GM18867 (cell line): ENCODE measurements around the gene EFCAB8.

Source experiments
- ATAC-seq: cut with Tn5 transposase; IDR thresholded peaks from one replicate; pipeline ENCODE4 v1.9.1; 2021; ENCODE audit warnings: mild to moderate bottlenecking, moderate library complexity; ENCODE audit not compliant: unreplicated experiment

Gene EFCAB8

DNA sequence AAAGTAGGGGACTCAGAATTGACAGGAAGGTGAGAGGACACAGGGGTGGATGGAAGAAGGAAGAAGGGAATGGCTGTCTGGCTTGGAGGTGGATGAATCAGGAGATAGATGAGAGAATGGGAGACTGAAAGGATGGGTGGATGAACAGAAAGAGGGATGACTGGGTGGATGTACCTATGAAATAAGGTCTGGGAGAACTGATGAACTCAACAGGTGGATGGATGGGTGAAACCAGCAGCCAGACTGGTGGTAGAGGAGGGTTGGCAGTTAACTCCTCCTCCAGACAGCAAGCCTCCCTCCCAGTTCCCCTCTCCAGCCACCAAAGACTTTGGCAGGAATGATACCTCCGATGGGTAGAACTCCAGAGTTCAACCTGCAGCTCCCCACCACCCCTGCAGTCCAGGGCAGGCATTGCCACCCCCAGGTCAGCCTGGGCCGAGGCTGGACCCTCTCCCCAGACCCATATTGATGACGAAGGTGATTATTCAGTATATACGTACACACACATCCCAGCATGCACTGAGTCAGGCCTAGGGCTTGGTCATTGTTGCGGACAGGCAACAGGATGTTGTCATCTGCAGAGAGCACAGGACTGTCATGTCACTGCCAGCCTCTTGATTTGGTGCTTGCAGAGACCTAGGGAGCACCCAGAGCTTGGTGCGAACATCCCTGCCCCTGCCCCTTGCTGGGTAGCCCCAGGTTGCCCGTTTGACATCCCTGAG is 143.5 kb downstream of the EFCAB8 start:
- ATAC-seq: no peak

DNA sequence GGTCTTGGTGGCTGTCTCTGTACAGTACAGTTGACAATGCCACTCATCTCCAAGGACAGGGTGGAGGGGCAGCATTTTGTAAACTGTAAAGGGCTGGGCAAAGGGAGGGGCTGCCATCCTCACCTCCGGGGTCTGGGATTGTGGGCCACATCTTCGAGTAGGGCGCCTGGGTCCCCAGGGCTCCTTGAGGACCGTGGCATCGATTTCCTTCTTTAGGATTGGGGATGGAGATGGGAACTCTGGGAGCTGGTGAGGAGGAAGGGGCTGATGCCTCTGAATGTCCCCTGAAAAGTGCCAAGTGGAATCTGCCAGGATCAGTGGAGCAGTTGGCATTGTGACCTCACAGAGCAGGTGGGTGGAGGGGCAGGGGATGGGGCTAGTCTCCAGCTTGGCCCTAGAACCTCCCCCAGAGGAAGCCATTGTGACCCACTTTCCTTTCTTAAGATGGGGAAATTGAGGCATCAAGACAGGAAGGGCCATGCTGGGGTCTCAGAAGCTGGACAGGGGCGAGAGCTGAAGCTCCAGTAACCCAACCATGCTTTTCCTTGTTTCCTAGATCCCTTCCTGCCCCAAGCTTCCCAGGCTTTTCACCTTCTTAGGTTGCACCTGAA is 145.5 kb downstream of the EFCAB8 start, which contains the start of gene SUN5:
SUN5 (minus strand) TSS at position 293 of the 611 bp plus-strand sequence; CDS start at position 200, 93 bp downstream.
- no peak for ATAC-seq

DNA sequence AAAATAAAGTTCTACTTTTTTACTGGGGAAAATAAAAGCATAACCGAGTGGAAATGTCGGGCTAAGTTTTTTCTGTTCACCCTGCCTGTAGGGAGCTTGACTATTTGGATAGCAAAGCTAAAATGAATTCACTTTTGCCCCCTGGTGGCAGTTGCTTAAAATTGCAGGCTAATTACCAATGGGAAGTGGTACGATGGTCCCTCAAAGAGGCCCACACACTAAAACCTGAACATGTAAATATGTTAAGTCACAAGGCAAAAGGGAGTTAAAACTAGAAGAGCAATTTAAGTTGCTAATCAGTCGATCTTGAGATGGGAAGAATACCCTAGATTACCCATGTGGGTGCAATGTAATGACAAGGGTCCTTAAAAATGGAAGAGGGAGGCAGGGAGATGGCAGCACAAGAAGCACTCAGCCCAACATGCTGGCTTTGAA is 146.4 kb downstream of the EFCAB8 start:
- no peak for ATAC-seq

DNA sequence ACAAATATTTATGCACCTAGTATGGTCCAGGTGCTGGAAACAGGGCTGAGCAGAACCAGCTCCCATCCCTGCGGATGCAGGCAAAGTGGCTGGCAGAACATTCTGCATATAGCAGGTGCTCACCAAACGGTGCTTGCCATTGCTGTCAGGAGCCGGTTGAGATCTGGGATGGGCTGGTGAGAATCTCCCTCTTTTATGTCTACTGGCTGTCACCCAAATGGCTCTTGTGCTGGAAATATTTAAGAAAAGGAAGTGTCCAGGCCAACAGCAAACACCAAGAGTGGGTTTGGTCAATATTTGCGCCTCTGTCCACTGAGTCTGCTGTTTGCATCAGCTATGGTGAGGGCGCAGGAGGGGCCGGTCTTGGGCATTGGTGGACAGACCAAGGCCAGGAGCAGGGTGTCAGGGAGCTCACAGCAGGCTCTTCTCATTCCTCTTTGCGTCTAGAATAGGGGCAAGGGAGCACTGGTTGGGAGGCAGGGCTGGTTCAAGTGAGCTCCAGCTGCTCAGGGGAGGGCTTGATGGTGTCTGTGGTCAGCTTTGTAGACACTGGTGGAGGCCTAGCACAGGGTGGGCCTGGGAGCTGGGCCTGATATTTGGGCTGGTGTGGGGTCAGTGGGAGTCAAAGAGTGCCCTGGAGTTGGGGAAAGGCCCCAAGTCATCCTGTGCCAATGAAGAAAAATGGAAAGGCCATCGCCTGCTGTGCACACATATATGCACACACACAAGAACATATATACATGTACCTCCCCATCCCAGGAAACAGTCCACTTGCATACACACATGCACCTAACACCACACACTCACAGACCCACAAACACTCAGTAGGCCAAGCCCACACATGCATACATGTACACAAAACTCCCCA is 147.4 kb downstream of the EFCAB8 start:
- ATAC-seq: no peak

DNA sequence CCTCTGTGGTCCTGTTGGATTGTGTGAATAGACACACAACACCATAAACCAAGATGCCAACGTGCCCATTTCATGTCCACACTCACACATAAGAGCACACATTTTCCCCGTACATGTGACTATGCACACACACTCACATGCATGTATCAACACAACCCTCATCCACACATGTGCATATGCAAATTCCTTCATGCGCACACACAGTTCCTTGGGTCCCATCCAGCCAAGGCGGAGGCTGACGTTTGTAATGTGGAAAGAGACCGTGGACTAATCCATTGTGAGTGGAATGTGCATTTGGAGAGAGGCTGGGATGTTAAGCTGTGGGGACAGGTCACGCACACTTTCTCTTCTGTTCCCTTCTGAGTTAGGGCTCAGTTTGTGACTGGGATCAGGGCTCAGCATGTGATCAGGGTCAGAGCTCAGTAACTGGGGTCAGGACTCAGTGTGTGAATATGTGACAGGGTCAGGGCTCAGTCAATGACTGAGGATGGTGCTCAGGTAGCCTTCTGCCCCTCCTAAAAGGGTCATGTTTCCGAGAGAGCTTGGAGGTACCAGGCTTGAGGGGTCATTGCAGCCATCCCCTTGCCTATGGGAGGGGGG is 148.2 kb downstream of the EFCAB8 start:
- no peak for ATAC-seq

DNA sequence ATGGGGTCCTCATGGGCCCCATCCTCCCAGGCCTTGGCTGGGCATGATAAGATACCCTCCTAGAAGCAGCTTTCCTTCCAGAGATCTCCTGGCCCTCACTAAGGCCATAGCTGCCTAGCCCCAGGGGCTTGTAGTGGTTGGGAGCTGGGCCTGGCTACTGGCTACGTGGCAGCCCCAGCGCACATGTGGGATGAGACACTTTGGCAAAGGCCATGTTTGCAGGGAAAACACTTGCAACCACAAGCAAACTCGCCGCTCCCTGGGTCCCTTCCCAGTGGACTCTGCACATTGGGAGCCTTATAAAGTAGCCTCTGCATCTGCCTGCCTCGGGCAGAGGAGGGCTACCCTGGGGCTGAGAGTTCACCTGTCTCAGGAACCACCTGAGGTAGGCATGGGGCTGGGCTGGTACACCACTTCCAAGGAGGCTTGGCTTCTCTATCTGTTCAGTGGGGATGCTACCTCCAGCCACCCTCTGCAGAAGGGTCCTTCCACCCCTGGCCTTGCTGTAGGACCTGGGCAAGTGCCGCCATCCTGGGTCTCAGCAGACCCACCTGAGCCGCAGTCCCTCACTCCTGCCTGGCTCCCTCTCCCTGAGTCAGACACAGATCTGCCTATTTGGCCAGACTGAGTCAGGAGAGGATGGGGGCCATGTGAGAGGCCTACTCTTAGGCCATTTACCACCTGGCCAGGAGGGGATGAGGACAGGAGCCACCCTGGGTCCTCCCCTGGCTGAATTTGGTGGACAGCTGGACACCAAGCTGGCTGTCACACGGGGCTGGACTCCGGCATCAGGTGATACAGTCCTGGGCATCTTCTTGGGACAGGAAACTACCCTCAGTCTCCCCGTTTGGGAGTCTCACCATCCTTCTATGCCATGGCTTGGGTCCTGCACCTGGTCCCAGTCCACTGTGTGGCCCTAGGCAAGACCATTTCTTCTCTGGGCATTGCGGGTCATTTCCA is 148.9 kb downstream of the EFCAB8 start, which contains the start of gene BPIFB2:
BPIFB2 (plus strand) TSS at position 329 of the 960 bp plus-strand sequence. CDS start 871 bp downstream, outside the sequence.
- no peak for ATAC-seq

DNA sequence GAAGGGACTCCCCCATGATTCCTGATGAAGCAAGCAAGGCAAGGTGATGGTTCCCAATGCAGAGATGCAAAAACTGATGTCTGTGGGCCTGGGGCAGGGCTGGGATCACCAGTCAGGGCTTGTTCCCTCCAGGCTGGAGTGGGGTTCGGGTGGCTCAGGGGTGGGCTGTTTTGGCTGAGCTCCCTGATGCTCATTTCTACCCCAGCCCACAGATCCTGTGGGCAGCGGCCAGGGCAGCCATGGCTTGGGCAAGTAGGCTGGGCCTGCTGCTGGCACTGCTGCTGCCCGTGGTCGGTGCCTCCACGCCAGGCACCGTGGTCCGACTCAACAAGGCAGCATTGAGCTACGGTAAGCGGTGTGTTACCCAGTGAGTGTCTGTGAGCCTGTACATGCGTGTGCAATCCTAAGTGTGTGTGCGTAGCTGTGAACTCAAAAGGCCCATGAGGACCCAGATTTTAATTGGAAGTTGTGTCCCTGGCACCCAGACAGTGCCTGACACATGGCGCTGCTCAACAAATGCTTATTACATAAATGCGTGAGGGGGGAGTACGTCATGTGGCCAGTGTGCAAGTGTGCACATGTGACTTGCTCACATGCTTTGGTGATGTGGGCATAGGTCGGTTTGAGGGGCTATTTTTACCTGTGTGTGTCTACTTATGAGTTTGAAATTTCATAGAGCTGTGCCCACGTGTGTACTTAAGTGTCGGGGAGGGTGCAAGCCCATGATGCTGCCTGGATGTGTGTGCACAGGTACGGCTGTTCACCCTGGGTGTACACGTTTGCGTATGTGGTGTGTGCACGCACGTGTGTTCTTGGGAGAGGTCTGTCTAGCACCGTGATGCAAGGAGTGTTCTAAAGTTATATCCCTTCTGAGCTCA is 149.9 kb downstream of the EFCAB8 start:
- no peak for ATAC-seq

DNA sequence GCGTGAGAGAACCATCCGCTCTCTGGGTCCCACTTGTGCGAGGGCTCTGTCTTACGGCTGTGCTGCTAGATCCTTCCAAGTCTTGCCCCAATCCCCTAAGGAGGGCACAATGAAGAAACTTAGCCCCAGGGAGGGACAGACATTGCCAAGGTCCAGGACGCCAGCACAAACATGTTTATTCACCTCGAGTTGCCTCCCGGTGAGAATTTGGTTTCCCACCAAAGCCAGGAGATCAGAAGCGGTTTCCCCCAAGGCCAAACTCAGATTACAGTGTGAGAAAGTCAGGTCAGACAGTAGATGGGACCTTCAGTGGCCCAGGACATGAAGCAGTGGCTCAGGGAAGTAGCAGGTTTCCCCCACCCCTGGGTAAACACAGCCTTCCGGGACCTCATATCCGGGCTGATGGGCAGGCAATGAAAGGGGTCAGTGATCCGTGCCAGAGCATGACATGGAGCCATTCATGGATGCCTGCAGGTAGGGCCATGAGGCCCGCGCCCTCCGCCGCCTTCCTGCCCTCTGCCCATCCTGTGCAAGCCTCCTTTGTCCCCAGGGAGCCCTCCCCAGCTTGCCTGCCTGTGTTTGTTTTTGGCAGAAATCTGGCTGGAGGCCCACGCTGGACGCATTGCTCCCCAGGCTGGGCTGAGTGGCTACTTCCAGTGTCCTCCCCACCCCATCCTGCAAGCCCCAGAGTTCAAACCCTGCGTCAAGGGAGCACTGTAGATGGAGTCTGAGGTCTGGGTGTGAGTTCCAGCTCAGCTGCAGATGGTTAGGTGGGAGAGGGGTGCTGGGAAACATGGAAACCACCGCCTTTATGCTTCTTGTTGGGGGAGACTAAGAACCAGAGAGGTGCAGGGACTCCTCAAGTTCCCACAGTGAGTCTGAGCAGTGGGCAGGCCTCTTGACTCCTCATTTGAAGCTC is 150.8 kb downstream of the EFCAB8 start:
- no peak for ATAC-seq

DNA sequence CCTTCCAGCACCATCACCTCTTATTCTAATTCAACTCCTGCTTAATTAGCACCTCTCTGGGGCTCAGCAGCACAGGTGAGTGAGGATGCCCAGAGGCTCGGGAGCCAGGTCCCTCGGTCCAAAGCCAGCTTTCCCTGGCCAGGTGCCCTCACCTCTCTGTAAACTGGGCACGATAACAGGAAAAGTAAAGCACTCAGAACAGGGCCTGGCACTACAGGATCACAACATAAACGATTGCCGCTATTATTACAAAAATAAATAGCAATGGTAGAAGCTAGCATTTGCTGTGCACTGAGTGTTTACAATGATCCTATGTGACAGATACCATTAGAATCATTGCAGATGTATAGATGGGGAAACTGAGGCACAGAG is 151.4 kb downstream of the EFCAB8 start:
- ATAC-seq: no peak

DNA sequence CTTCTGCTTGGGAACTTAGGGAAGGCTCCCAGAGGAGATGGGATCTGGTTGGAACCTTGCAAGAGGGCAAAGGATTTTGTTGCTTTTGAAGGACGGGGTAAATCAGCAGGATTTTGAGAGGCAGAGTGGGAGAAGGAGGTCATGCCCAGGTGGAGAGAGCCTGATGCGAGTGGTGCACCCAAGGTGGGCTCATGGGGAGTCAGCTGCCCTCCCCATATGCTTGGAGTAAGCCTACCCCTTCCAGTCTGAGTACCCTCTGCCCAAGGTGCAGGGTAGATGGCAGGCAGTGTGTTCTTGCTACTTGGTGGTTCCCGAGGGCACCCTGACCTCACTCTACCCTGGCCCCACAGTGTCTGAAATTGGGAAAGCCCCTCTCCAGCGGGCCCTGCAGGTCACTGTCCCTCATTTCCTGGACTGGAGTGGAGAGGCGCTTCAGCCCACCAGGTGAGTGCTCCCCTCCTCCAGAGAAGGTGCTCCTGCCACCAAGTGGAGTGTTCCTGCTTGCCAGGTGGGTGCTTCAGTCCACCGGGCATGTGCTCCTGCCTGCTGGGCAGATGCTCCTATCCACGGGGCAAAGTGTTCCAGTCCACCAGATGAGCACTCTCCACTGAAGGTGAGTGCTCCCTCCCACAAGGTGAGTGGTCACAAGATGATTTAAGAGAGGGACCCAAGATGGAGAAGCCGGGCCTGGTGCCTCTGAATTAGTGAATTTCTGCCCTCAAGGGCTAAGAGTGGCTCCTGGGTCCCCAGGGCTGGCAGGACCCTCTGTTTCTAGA is 152.1 kb downstream of the EFCAB8 start:
- ATAC-seq: no peak
